H1 (cell line): ENCODE measurements around the gene PRKD3. TPM values are rescaled to one million over a fixed set of nuclear protein-coding genes. Genes with fewer than 3 reads are reported as not detected.

Experiments used
- CTCF ChIA-PET: fragments of 300-600 bp; sonication (Branson Sonifier 250); formaldehyde crosslinking; loops from one replicate; lab custom pipeline; 2021; ENCODE audit not compliant: partially characterized antibody; lab: Charles Lee
- POLR2A ChIA-PET: fragments of 300-600 bp; sonication (Branson Sonifier 250); formaldehyde crosslinking; loops from one replicate; lab custom pipeline; 2021; ENCODE audit warnings: inconsistent platforms; ENCODE audit not compliant: partially characterized antibody; lab: Charles Lee
- DNase-seq, 2 experiments: peaks; one replicate each; pipeline versions ENCODE4 v3.0.0 to v3.0.0-alpha.2; 2010 to 2022; ENCODE audit warnings: low spot score in 2 of 2, low read depth in 1 of 2, mixed read lengths in 1 of 2
- FAIRE-seq: peaks from 2 replicates; lab custom pipeline; 2011; peaks lifted over from hg19 to GRCh38; lab: Jason Lieb, UNC
- H2AFZ ChIP-seq: 2 replicates; pipeline ENCODE4 v1.8.1; 2012; ENCODE audit warnings: low read length, inconsistent platforms
- H2AK5ac ChIP-seq: 2 replicates; pipeline ENCODE4 v1.6.1; 2013; ENCODE audit warnings: low read depth, low read length
- H2BK120ac ChIP-seq: replicated peaks from 2 replicates; pipeline ENCODE3; 2013; ENCODE audit warnings: low read depth, low read length, inconsistent platforms
- H2BK12ac ChIP-seq: 2 replicates; pipeline ENCODE4 v1.6.1; 2013; ENCODE audit warnings: low read depth, low read length
- H2BK15ac ChIP-seq: 2 replicates; pipeline ENCODE4 v1.6.1; 2013; ENCODE audit warnings: low read length
- H2BK20ac ChIP-seq: 2 replicates; pipeline ENCODE4 v1.6.1; 2013; ENCODE audit warnings: low read length
- H2BK5ac ChIP-seq: 2 replicates; pipeline ENCODE4 v1.6.1; 2013; ENCODE audit warnings: low read depth, low read length
- H3K14ac ChIP-seq: 2 replicates; pipeline ENCODE4 v1.6.1; 2013; ENCODE audit warnings: inconsistent platforms; ENCODE audit not compliant: insufficient read length
- H3K18ac ChIP-seq: 2 replicates; pipeline ENCODE4 v1.6.1; 2013; ENCODE audit warnings: low read length; ENCODE audit errors: extremely low read depth
- H3K23ac ChIP-seq: 2 replicates; pipeline ENCODE4 v1.6.1; 2013; ENCODE audit warnings: inconsistent platforms; ENCODE audit not compliant: insufficient read length
- H3K23me2 ChIP-seq: 2 replicates; pipeline ENCODE4 v1.6.1; 2013; ENCODE audit warnings: low read depth, low read length
- H3K27ac ChIP-seq: 2 replicates; pipeline ENCODE4 v1.6.1; 2011; ENCODE audit warnings: low read depth, low read length, inconsistent platforms
- H3K27me3 ChIP-seq, 4 experiments: replicated peaks in 1 of 4; 1 replicate in 1 of 4; 2 replicates in 3 of 4; pipeline versions ENCODE4 v1.6.1 to v1.8.1; 2011 to 2013; ENCODE audit warnings: low read length in 3 of 4, mild to moderate bottlenecking in 3 of 4, inconsistent platforms in 2 of 4, mixed read lengths in 2 of 4, moderate library complexity in 1 of 4; ENCODE audit not compliant: control insufficient read depth in 3 of 4, insufficient read depth in 3 of 4; ENCODE audit errors: extremely low read depth in 1 of 4
- H3K36me3 ChIP-seq, 4 experiments: 2 replicates each; pipeline versions ENCODE4 v1.6.1 to v1.8.1; 2011 to 2013; ENCODE audit warnings: mild to moderate bottlenecking in 4 of 4, low read length in 3 of 4, moderate library complexity in 2 of 4, control low read depth in 1 of 4, inconsistent platforms in 1 of 4; ENCODE audit not compliant: insufficient read depth in 4 of 4, control insufficient read depth in 2 of 4
- H3K4ac ChIP-seq: replicated peaks from 2 replicates; pipeline ENCODE3; 2013; ENCODE audit warnings: low read length, low read depth, mixed read lengths, inconsistent platforms; ENCODE audit not compliant: insufficient read length
- H3K4me1 ChIP-seq, 4 experiments: replicated peaks in 1 of 4; 1 replicate in 1 of 4; 2 replicates in 3 of 4; pipeline versions ENCODE4 v1.6.1 to v1.8.1; 2011 to 2013; ENCODE audit warnings: low read length in 3 of 4, inconsistent platforms in 2 of 4, mixed read lengths in 1 of 4; ENCODE audit not compliant: insufficient read depth in 4 of 4, control insufficient read depth in 3 of 4
- H3K4me2 ChIP-seq, 2 experiments: 2 replicates each; pipeline versions ENCODE4 v1.6.1 to v1.8.1; 2011 to 2013; ENCODE audit warnings: low read depth in 2 of 2, low read length in 2 of 2, control low read depth in 1 of 2, inconsistent platforms in 1 of 2, mild to moderate bottlenecking in 1 of 2; ENCODE audit not compliant: insufficient read depth in 1 of 2
- H3K4me3 ChIP-seq, 4 experiments: fragments of 200-600, 300-600 bp in 1 of 4; sonication (generic), shearing (Covaris generic), sonication (Bioruptor Twin) in 1 of 4; 2 replicates each; pipeline versions ENCODE4 v1.5.1 to v1.8.1; 2011 to 2016; ENCODE audit warnings: low read length in 4 of 4, low read depth in 3 of 4, control low read depth in 2 of 4, inconsistent platforms in 2 of 4, mild to moderate bottlenecking in 2 of 4, mixed read lengths in 1 of 4, moderate library complexity in 1 of 4; ENCODE audit not compliant: insufficient read depth in 2 of 4; ENCODE audit errors: extremely low read depth in 1 of 4
- H3K56ac ChIP-seq: replicated peaks from 2 replicates; pipeline ENCODE3; 2013; ENCODE audit warnings: low read depth, mild to moderate bottlenecking, mixed read lengths, low read length, inconsistent platforms; ENCODE audit not compliant: insufficient read length
- H3K79me1 ChIP-seq: 2 replicates; pipeline ENCODE4 v1.6.1; 2013; ENCODE audit warnings: low read depth, low read length, control low read depth
- H3K79me2 ChIP-seq, 2 experiments: 2 replicates each; pipeline versions ENCODE4 v1.6.1 to v1.8.1; 2012 to 2013; ENCODE audit warnings: low read length in 2 of 2, mild to moderate bottlenecking in 2 of 2, inconsistent platforms in 1 of 2; ENCODE audit not compliant: insufficient read depth in 2 of 2, control insufficient read depth in 1 of 2
- H3K9ac ChIP-seq, 4 experiments: replicated peaks in 1 of 4; 1 replicate in 1 of 4; 2 replicates in 3 of 4; pipeline versions ENCODE4 v1.6.1 to v1.8.1; 2011 to 2013; ENCODE audit warnings: low read depth in 3 of 4, low read length in 3 of 4, control low read depth in 2 of 4, mild to moderate bottlenecking in 2 of 4, moderate library complexity in 2 of 4, inconsistent platforms in 1 of 4; ENCODE audit errors: extremely low read depth in 1 of 4
- H3K9me3 ChIP-seq, 2 experiments: 2 replicates each; pipeline versions ENCODE4 v1.6.1 to v1.8.1; 2012 to 2013; ENCODE audit warnings: mild to moderate bottlenecking in 2 of 2, moderate library complexity in 2 of 2, control low read depth in 1 of 2, inconsistent platforms in 1 of 2, low read depth in 1 of 2, low read length in 1 of 2, mixed read lengths in 1 of 2; ENCODE audit not compliant: insufficient read depth in 2 of 2
- H4K20me1 ChIP-seq, 2 experiments: replicated peaks in 1 of 2; 2 replicates each; pipeline versions ENCODE3 to v1.8.1; 2011 to 2013; ENCODE audit warnings: inconsistent platforms in 2 of 2, low read length in 2 of 2, mild to moderate bottlenecking in 1 of 2; ENCODE audit not compliant: insufficient read depth in 2 of 2, control insufficient read depth in 1 of 2
- H4K5ac ChIP-seq: 2 replicates; pipeline ENCODE4 v1.6.1; 2013; ENCODE audit warnings: low read length, low read depth, mixed read lengths, inconsistent platforms; ENCODE audit not compliant: insufficient read length
- H4K8ac ChIP-seq: 2 replicates; pipeline ENCODE4 v1.8.0; 2013; ENCODE audit warnings: mild to moderate bottlenecking, moderate library complexity, low read length, inconsistent platforms; ENCODE audit not compliant: insufficient read depth; ENCODE audit errors: extremely low read depth
- H4K91ac ChIP-seq: replicated peaks from 2 replicates; pipeline ENCODE3; 2013; ENCODE audit warnings: low read length, mixed read lengths, inconsistent platforms; ENCODE audit not compliant: insufficient read length
- CEBPB ChIP-seq: IDR thresholded peaks from 2 replicates; pipeline ENCODE4 v1.6.1; 2012; ENCODE audit warnings: low read depth, low read length
- CTCF ChIP-seq, 3 experiments: IDR thresholded peaks; 1 replicate in 2 of 3; 2 replicates in 1 of 3; pipeline versions ENCODE4 v1.5.1 to v1.6.1; 2011; ENCODE audit warnings: low read length in 3 of 3, mild to moderate bottlenecking in 3 of 3, inconsistent platforms in 2 of 3, low read depth in 1 of 3, moderate library complexity in 1 of 3; ENCODE audit not compliant: insufficient read depth in 1 of 3; ENCODE audit errors: control extremely low read depth in 1 of 3
- EZH2 ChIP-seq: fragments of 200-600 bp; sonication (generic); IDR thresholded peaks from 2 replicates; pipeline ENCODE4 v1.7.1; 2012; ENCODE audit warnings: low read depth, mild to moderate bottlenecking, moderate library complexity, low read length, inconsistent platforms; ENCODE audit not compliant: severe bottlenecking
- MAFK ChIP-seq: IDR thresholded peaks from 2 replicates; pipeline ENCODE4 v1.6.1; 2012; ENCODE audit warnings: low read depth, mild to moderate bottlenecking, improper control_type of control experiment, low read length
- PHF8 ChIP-seq: fragments of 200-600 bp; sonication (generic); conservative IDR thresholded peaks from 2 replicates; pipeline ENCODE4 v1.7.1; 2012; ENCODE audit warnings: low read depth, mild to moderate bottlenecking, inconsistent platforms, low read length, moderate library complexity
- RNF2 ChIP-seq: fragments of 200-900, 300-1000 bp; sonication (generic); IDR thresholded peaks from 2 replicates; pipeline ENCODE4 v1.7.1; 2016; ENCODE audit warnings: borderline replicate concordance, low read depth, mild to moderate bottlenecking, antibody characterized with exemption, low read length; ENCODE audit not compliant: poor library complexity, severe bottlenecking; ENCODE audit errors: missing control alignments
- SRF ChIP-seq: IDR thresholded peaks from 2 replicates; pipeline ENCODE4 v1.6.1; 2011; ENCODE audit warnings: mild to moderate bottlenecking, low read depth, low read length, moderate library complexity
- TAF1 ChIP-seq: IDR thresholded peaks from 2 replicates; pipeline ENCODE4 v1.6.1; 2011; ENCODE audit warnings: mild to moderate bottlenecking, low read depth, low read length
- ZNF274 ChIP-seq: IDR thresholded peaks from 2 replicates; pipeline ENCODE4 v1.7.0; 2012; ENCODE audit warnings: low read length, borderline replicate concordance; ENCODE audit errors: extremely low read depth
- WGBS, 2 experiments: shearing (Covaris generic) in 1 of 2; methylation state at CpG; one replicate each; pipeline versions ENCODE4 v1.1.6 to v1.1.7; 2013 to 2015; ENCODE audit warnings: low lambda C conversion rate in 2 of 2, mixed read lengths in 2 of 2, inconsistent platforms in 1 of 2, low coverage in 1 of 2, missing lambda C conversion rate in 1 of 2; ENCODE audit not compliant: insufficient replicate concordance in 2 of 2, insufficient coverage in 1 of 2, insufficient read length in 1 of 2; ENCODE audit errors: extremely low coverage in 1 of 2, missing lambda C conversion rate in 1 of 2; 5-methylcytosine and 5-hydroxymethylcytosine counted together
- polyA plus RNA-seq, 7 experiments: library from polyadenylated mRNA; depleted of rRNA in 3 of 7; stranded (reverse) in 5 of 7; unstranded in 2 of 7; fragments of >200 nt in 5 of 7; fragments of 200-250 nt in 2 of 7; gene quantifications; 1 replicate in 5 of 7; 2 replicates in 1 of 7; 4 replicates in 1 of 7; pipeline versions ENCODE4 v1.2.1 to v1.2.3, GENCODE V29; 2011 to 2013; ENCODE audit warnings: missing spikeins in 2 of 7, mixed read lengths in 2 of 7
- total RNA-seq: library from RNA; stranded (reverse); fragmentation: NEBNext Ultra II Directional; extraction: Animal tissue kit (Norgen Biotek cat#: 25700); gene quantifications from 2 replicates; pipeline ENCODE4 v1.2.1, GENCODE V29; 2021
- TF ChIP-seq, protein P1 (sequence below): IDR thresholded peaks from 2 replicates; pipeline ENCODE4 v1.6.1; 2011; ENCODE audit warnings: low read depth, mild to moderate bottlenecking, low read length; ENCODE audit not compliant: insufficient read depth

PRKD3 gene
- total and polyA plus RNA-seq, 2 of the 8 experiments (the other 6 are each of a cell fraction or from before 2014, with no cell fraction given): 12.0 to 63.3 TPM

- FAIRE-seq: no peak
These were observed 33.8 kb upstream of the PRKD3 start for GRCh38 chr2:37358466-37358865.

More at GRCh38 chr2:37358466-37358865, 33.8 kb upstream of the PRKD3 start:
- Histone ChIP-seq H3K27me3 (no peaks in the 10 kb centered on the region), H3K79me1 (no peaks in the 10 kb centered on the region), H3K4me1 (no peaks in the 10 kb centered on the region), H3K4me2 (no peak overlapping the region)
- TF ChIP-seq ZNF274 (no peak), EZH2 (no peak), RNF2 (no peak), CEBPB (no peak), TAF1 (no peak), SRF (no peak), MAFK (no peak), PHF8 (no peak), CTCF (IDR thresholded peaks at IDR 0.05; ENCODE audit: control extremely low read depth in 1 of 3, insufficient read depth in 1 of 3, low read depth in 1 of 3, low read length in 3 of 3) (no peak)
- TF ChIP-seq, protein P1, sequence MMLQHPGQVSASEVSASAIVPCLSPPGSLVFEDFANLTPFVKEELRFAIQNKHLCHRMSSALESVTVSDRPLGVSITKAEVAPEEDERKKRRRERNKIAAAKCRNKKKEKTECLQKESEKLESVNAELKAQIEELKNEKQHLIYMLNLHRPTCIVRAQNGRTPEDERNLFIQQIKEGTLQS: no peak
- TF ChIP-seq, all 59 proteins: peak for 0
- Histone ChIP-seq H3K14ac (no peak overlapping the region), H3K9ac (no peak overlapping the region), H3K18ac (no peak overlapping the region), H3K4me3 (no peak overlapping the region), H2BK120ac (no peak overlapping the region), H4K20me1 (no peaks in the 10 kb centered on the region), H4K91ac (no peak overlapping the region), H2BK5ac (no peak overlapping the region), H3K23ac (no peak overlapping the region), H3K79me2 (no peaks in the 10 kb centered on the region), H3K36me3 (no peaks in the 10 kb centered on the region), H3K4ac (no peak overlapping the region), H3K56ac (no peak overlapping the region), H2BK15ac (no peak overlapping the region), H4K5ac (no peak overlapping the region), H2AK5ac (no peak overlapping the region), H2BK20ac (no peak overlapping the region), H3K9me3 (no peaks in the 10 kb centered on the region), H2AFZ (no peak overlapping the region), H3K23me2 (no peaks in the 10 kb centered on the region), H2BK12ac (no peak overlapping the region), H3K27ac (no peak overlapping the region), H4K8ac (no peak overlapping the region)
- no peak for DNase-seq
- WGBS, 2 experiments: 89% methylated on average over 3 of the region's 3 CpGs; no CpG with 5 or more reads in 1 of the 2 experiments
- CTCF ChIA-PET: interaction anchor here (0.9 to 1.5 kb wide), 3 partner anchors 11 to 85 kb away, joined by 3 to 4 read pairs (median 3); no protein-coding TSS in a partner anchor
- POLR2A ChIA-PET: interaction anchor here (0.5 kb wide), 1 partner anchor 527 kb away, joined by 3 read pairs; no protein-coding TSS in a partner anchor
